Measurements from ENCODE around the gene CRYL1.

DNA sequence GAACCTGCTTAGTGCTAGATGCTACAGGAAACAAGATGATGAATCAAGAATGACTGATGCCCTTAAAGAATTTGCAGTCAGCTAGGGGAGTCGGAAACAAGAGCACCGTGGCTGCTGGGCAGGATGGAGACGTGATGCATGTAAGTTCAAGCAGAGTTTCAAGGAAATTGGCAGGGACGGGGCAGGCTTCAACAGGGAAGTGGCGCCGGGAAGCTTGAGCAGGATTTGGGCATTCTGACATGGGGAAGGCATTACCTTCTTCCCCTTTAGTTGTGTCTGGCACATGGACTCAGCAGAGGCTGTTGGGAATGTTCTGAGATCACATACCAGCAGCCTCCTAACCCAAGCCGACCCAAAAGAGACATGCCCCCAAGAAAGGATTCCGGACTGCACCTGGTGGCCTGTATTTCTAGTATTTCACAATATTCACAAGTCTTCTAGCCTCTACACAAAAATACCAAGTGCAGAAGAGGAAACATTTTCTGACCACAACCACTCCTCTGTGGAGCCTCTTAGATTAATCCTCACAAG is 138.2 kb downstream of the CRYL1 start:
- TF ChIP-seq EZH2 (IDR thresholded peaks at IDR 0.05; ENCODE audit: insufficient read depth, poor library complexity, severe bottlenecking) (no peak), EZH2phosphoT487 (IDR thresholded peaks at IDR 0.05; ENCODE audit: insufficient read depth, low read depth) (no peak)

All from GM23248 (cell line).